PC-3 (cell line): ENCODE data around the gene CHSY1.

Experiments used
- EZH2 ChIP-seq: fragments of 300-600 bp; sonication (generic); IDR thresholded peaks from one replicate; pipeline ENCODE4 v1.6.1; 2017; ENCODE audit warnings: antibody characterized with exemption, mild to moderate bottlenecking, low read length; ENCODE audit not compliant: unreplicated experiment
- TF ChIP-seq, protein P1 (sequence below): fragments of 300-600 bp; sonication (generic); conservative IDR thresholded peaks from 2 replicates; pipeline ENCODE4 v1.5.1; 2017; ENCODE audit warnings: antibody characterized with exemption, low read depth, mild to moderate bottlenecking, low read length

DNA sequence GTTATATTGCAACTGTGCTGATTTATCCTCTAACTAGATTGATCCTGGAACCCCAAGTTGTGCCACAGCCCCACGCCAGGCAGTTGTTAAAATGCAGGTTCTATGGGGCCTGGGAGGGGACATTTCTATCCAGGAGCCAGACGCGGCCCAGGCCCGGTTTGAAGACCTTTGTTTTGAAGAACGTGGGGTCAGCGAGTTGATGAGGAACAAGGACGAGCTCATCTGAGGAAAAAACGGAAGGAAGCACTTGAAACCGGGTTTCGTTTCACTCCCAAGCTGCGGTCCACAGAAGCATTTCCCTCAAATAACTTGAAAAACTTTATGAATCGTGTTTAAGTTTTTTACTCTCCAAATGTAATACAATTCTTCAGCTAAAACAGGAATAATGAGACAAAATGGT is 76.4 kb downstream of the CHSY1 start:
- TF ChIP-seq, protein P1, sequence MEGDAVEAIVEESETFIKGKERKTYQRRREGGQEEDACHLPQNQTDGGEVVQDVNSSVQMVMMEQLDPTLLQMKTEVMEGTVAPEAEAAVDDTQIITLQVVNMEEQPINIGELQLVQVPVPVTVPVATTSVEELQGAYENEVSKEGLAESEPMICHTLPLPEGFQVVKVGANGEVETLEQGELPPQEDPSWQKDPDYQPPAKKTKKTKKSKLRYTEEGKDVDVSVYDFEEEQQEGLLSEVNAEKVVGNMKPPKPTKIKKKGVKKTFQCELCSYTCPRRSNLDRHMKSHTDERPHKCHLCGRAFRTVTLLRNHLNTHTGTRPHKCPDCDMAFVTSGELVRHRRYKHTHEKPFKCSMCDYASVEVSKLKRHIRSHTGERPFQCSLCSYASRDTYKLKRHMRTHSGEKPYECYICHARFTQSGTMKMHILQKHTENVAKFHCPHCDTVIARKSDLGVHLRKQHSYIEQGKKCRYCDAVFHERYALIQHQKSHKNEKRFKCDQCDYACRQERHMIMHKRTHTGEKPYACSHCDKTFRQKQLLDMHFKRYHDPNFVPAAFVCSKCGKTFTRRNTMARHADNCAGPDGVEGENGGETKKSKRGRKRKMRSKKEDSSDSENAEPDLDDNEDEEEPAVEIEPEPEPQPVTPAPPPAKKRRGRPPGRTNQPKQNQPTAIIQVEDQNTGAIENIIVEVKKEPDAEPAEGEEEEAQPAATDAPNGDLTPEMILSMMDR, result no peak
- no peak for TF ChIP-seq EZH2
